GM18868 (cell line): Measurements from ENCODE around the gene HMGCR.

ENCODE experiments used
- ATAC-seq: cut with Tn5 transposase; IDR thresholded peaks from one replicate; pipeline ENCODE4 v1.9.1; 2021; ENCODE audit warnings: mild to moderate bottlenecking, moderate library complexity; ENCODE audit not compliant: unreplicated experiment

Gene HMGCR

GRCh38 chr5:75340714-75341478 is 3.9 kb downstream of the HMGCR start:
- ATAC-seq = no peak

DNA sequence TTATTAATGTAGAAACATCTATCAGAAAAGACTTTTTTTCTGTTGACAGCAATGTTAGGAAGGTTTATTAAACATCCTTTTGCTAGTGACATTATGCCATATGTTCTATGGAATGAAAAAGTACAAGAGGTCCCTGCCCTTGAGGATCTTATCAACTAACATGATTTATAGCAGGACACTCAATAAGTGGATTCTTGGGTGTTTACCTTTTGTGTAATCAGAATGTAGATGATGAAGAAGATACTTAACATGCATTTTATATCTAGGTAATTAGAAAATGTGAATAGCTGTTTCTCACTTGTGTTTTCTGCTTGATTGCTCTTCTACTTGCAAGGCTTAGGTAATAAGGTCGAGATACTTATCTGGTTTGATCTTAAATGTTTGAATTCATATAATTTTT is 4.9 kb downstream of the HMGCR start:
- no peak for ATAC-seq

DNA sequence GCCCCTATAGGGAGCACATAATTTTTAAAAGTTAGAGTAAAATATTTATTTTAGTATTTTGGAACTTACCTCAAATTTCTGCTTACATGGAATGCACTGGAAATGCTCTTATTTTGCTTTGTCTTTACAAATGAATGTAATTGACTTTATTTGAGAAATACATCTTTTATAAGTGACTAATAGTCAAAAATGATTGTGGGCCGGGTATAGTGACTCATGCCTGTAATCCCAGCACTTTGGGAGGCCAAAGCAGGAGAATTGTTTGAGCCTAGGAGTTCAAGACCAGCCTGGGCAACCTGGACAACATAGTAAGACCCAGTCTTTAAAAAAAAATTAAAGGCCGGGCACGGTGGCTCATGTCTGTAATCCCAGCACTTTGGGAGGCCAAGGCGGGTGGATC is 5.8 kb downstream of the HMGCR start:
- no peak for ATAC-seq

GRCh38 chr5:75348241-75348640 is 11.2 kb downstream of the HMGCR start:
- no peak for ATAC-seq

GRCh38 chr5:75349663-75350062 is 12.6 kb downstream of the HMGCR start:
- ATAC-seq = no peak

- ATAC-seq = no peak
Measured at GRCh38 chr5:75351139-75351926, 14.3 kb downstream of the HMGCR start.

DNA sequence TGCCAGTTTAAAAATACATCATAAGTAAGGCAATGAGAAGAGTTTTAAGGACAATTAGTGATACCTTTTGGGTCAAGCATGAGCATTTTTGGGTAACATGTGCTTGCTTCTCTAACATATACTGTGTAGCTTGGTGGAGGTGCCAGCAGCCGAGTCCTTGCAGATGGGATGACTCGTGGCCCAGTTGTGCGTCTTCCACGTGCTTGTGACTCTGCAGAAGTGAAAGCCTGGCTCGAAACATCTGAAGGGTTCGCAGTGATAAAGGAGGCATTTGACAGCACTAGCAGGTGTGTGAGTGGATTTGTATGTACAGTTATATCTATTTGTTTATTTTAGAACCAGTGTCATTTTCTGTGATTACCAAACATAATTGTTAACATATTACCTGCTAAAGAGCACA is 18.2 kb downstream of the HMGCR start:
- ATAC-seq = no peak

GRCh38 chr5:75356719-75357118 is 19.7 kb downstream of the HMGCR start:
- no peak for ATAC-seq

- no peak for ATAC-seq
Measured at GRCh38 chr5:75358117-75358516, 21.1 kb downstream of the HMGCR start.

DNA sequence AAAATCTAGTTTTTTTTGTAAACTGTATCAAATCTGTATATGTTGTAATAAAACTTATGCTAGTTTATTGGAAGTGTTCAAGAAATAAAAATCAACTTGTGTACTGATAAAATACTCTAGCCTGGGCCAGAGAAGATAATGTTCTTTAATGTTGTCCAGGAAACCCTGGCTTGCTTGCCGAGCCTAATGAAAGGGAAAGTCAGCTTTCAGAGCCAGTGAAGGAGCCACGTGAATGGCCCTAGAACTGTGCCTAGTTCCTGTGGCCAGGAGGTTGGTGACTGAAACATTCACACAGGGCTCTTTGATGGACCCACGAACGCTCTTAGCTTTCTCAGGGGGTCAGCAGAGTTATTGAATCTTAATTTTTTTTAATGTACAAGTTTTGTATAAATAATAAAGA is 24.3 kb downstream of the HMGCR start:
- no peak for ATAC-seq

DNA sequence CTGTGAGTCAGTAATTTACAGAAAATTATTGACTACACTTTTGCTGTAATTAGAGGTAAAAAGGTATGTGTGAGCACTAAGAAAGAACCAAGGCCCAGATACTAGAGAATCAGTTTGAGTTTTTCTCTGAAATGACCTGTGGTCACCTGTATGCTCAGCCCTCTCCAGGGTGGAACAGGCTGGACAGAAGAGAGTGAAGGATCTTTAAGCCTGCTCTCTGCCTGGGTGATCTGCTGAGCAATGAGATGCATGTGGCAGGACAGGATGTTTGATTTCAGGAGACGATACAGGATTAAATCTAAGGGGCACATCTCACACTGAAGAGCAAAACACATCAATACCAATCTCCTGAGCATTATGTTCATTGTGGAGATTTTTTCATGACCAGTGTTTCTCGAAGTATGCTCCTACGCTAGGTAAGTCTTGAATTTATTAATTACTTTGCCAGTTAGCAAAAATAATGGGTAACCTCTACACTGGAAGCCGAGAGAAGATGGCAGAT is 25.5 kb downstream of the HMGCR start:
- no peak for ATAC-seq

GRCh38 chr5:75363111-75363510 is 26.1 kb downstream of the HMGCR start:
- ATAC-seq = no peak

GRCh38 chr5:75363726-75364495 is 26.9 kb downstream of the HMGCR start:
- no peak for ATAC-seq

DNA sequence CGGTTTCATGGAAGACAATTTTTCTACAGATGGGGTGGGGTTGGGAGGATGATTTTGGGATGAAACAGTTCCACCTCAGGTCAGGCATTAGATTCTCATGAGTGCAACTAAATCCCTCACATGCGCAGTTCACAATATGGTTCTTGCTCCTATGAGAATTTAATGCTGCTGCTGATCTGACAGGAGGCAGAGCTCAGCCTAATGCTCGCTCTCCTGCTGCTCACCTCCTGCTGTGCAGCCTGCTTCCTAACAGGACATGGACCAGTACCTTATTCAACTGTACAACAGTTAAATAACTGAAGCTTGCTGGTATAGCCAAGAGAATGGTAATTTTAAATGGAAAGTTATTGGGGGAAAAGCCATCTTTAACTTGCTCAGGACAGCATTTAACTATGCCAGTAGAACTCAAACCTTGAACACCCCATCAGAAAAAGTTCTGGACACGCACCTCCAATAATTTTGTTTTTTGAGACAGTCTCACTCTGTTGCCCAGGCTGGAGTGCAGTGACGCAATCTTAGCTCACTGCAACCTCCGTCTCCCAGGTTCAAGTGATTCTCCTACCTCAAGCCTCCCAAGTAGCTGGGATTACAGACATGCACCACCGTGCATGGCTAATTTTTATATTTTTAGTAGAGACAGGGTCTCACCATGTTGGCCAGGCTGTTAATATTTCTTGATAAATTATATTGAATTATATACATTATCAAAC is 27.7 kb downstream of the HMGCR start:
- no peak for ATAC-seq

DNA sequence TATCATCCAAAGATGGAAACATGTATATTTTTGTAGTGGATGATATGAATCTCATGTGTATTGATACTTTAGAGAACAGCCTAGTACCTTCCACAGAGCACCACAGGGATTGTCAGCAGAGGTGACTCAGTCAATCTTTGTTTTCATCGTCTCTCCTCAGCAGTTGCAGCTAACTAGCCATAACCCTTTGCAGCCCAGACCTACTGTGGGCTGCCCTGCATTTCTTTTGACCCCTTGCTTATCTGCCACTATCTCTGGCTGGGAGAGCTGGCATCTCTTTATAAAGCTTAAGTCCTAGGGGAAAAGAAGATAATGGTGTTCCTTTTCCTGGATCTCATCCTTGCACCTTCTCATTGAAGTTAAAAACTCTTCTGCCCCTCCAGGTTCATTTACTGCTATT is 28.7 kb downstream of the HMGCR start:
- ATAC-seq = no peak

DNA sequence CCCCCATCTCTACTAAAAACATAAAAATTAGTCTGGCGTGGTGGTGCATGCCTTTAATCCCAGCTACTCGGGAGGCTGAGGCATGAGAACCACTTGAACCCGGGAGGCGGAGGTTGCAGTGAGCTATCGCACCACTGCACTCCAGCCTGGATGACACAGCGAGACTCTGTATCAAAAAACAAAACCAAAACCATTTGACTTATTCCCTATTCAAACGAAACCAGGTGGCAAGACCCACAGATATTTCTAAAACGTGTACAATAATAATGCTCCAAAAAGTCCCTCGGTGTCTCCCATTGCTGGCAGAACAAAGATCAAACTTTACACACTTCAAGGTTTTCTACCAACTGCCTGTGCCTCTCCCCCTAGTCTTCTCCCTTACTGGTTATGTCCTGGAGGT is 29.8 kb downstream of the HMGCR start:
- ATAC-seq = peak; percentile 86

- no peak for ATAC-seq
Measured at GRCh38 chr5:75367401-75367800, 30.4 kb downstream of the HMGCR start.

GRCh38 chr5:75368391-75368790 is 31.4 kb downstream of the HMGCR start:
- ATAC-seq = no peak

- no peak for ATAC-seq
Measured at GRCh38 chr5:75373862-75374261, 36.8 kb downstream of the HMGCR start.

- no peak for ATAC-seq
Measured at GRCh38 chr5:75374394-75374814, 37.4 kb downstream of the HMGCR start.

GRCh38 chr5:75375414-75375813 is 38.4 kb downstream of the HMGCR start:
- no peak for ATAC-seq
